K562 (cell line): Measurements from ENCODE around the gene SENP1. TPM values are rescaled to one million over a fixed set of nuclear protein-coding genes. Genes with fewer than 3 reads are reported as not detected.

Experiments
- FOXK1 ChIP-seq: sonication (generic); formaldehyde crosslinking; IDR thresholded peaks from 2 replicates; pipeline ENCODE4 v1.8.0; 2022; ENCODE audit warnings: missing genetic modification reagents, mild to moderate bottlenecking, borderline replicate concordance
- OTX1 ChIP-seq: fragments of 450-650 bp; formaldehyde crosslinking; IDR thresholded peaks from 2 replicates; pipeline ENCODE4 v1.4.0; 2022; ENCODE audit warnings: mild to moderate bottlenecking
- RBFOX2 ChIP-seq: fragments of 200-400 bp; formaldehyde crosslinking; IDR thresholded peaks from 2 replicates; pipeline ENCODE4 v1.6.1; 2017; ENCODE audit warnings: low read depth, mild to moderate bottlenecking, low read length, moderate library complexity
- ZNF197 ChIP-seq: fragments of 200-800 bp; sonication (Bioruptor generic); IDR thresholded peaks from 2 replicates; pipeline ENCODE4 v1.6.1; 2016; ENCODE audit warnings: low read depth, missing genetic modification characterization, missing compliant biosample characterization
- ZNF407 ChIP-seq: fragments of 450-650 bp; IDR thresholded peaks from 2 replicates; pipeline ENCODE4 v1.6.1; 2016; ENCODE audit warnings: low read depth
- polyA plus RNA-seq, 8 experiments: library from polyadenylated mRNA; depleted of rRNA in 4 of 8; stranded (reverse) in 5 of 8; unstranded in 3 of 8; fragments of >200 nt; fragmentation: Nextera tagmentation in 2 of 8; fragmentation: Illumina TruSeq in 1 of 8; extraction: Ambion mirVana in 2 of 8; extraction: Trizol in 1 of 8; gene quantifications; 2 replicates each; pipeline versions ENCODE4 v1.2.1 to v1.2.3, GENCODE V29; 2011 to 2014; ENCODE audit warnings: inconsistent platforms in 1 of 8, missing spikeins in 1 of 8
- total RNA-seq, 7 experiments: library from RNA; depleted of rRNA in 6 of 7; stranded (reverse); fragments of >200 nt in 6 of 7; fragmentation: Illumina TruSeq in 2 of 7; extraction: Trizol in 2 of 7; gene quantifications; 2 replicates each; pipeline versions ENCODE4 v1.2.1 to v1.2.3, GENCODE V29; 2011 to 2021; ENCODE audit warnings: low replicate concordance in 1 of 7

SENP1 gene
- total and polyA plus RNA-seq, 9 of the 15 experiments (the other 6 are each of a cell fraction or from before 2014, with no cell fraction given) = 15.5 to 59.0 (median 36.3) TPM

- TF ChIP-seq ZNF407 (no peak), FOXK1 (CRISPR knock-in tag) (no peak), OTX1 (no peak), RBFOX2 (no peak), ZNF197 (no peak)
Measured at GRCh38 chr12:48121522-48121921, 15.6 kb upstream of the SENP1 start (continued).
